Skin epidermis (tissue), 12 donors: ENCODE measurements around the gene C3AR1.
"Not testable (repeated sequence)": the region's sequence is repeated elsewhere in the genome, so short reads cannot be mapped to it uniquely, and the experiment has no call there.

Experiments
- H3K27ac ChIP-seq, 21 experiments: fragments of 200-600 bp; sonication (generic) in 11 of 21; one replicate each; pipeline ENCODE4 v1.5.0; 2020; ENCODE audit warnings: mild to moderate bottlenecking in 3 of 21, inconsistent platforms in 2 of 21, moderate library complexity in 2 of 21
- H3K4me3 ChIP-seq, 7 experiments: fragments of 200-600 bp; sonication (generic) in 2 of 7; one replicate each; pipeline ENCODE4 v1.5.0; 2020; ENCODE audit warnings: inconsistent platforms in 2 of 7, mild to moderate bottlenecking in 2 of 7, moderate library complexity in 1 of 7

C3AR1 gene

DNA sequence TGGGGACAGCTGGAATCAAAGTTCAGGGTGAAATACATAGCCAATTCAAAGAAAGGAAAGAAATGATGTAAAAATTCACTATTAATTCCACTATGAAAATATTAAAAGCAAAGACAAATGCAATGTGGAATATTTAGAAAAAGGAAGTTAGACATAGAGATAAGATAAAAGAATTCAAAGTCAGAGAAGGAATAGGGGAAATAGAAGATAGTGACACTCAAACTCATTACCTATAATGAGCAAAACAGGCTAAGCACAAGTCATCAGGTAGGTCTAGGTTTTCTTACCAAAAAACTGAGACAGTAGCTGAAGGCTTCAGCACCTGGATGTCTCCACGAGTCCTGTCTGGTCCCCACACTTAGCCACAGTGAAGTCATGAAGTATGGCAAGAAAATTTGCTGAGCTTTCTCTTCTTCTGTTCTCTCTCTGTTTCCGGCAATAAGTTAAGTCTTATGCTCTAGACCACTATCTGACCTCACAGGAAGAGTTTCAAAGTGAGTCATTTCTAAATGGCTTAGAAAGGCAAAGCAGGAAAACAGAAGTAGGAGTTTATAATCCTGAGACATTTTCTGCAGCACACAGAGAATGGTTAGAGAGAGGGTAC lies at the start of gene C3AR1:
C3AR1 (minus strand) TSS at position 369 of the 604 bp plus-strand sequence. CDS start 6,174 bp downstream, outside the sequence.
- peak within 1 kb of the TSS in 2 of 7 experiments; percentile 15 to 16 for H3K4me3 ChIP-seq
- peak within 1 kb of the TSS in 14 of 21 experiments; percentile 12 to 79 (median 52) for H3K27ac ChIP-seq

DNA sequence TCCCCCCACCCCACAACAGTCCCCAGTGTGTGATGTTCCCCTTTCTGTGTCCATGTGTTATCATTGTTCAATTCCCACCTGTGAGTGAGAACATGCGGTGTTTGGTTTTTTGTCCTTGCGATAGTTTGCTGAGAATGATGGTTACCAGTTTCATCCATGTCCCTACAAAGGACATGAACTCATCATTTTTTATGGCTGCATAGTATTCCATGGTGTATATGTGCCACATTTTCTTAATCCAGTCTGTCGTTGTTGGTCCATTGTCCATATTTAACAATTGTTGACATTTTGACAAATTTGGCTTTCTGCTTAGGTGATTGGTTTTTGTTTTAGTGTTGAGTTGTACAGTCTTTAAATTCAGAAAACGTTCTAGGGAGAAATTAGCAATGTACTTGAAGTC lies 47.0 kb upstream of the C3AR1 start:
- H3K27ac ChIP-seq, H3K4me3 ChIP-seq: not testable (repeated sequence)

DNA sequence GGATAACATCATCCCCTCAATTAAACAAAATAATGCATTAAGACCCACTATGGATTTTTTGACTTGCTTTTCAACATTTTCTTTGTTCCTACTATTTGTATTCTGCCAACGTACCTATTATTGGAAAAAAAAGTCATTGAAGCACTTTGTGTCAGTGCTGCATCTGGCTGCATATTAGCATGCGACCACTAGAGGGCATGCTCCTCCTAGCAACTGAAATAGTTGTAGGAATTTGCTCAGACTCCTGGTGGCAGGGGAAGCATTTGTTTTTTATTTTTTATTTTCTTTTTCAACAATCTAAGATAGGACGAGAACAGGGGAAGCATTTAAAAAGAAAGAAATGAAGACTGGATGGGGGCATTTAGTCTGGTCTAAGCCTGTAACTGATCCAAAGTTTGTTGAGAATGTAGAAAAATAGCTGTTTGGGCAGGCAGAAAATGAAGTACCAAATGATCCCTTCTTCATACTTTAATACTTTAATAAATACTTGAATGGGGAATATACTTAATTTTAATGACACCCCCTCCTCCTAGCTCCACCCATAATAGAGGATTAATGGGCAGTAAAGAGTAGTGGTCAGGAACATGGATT lies 42.7 kb upstream of the C3AR1 start:
- Histone ChIP-seq H3K4me3 (no peak overlapping the region), H3K27ac (peak overlapping the region in 1 of 21 experiments; percentile 18)

DNA sequence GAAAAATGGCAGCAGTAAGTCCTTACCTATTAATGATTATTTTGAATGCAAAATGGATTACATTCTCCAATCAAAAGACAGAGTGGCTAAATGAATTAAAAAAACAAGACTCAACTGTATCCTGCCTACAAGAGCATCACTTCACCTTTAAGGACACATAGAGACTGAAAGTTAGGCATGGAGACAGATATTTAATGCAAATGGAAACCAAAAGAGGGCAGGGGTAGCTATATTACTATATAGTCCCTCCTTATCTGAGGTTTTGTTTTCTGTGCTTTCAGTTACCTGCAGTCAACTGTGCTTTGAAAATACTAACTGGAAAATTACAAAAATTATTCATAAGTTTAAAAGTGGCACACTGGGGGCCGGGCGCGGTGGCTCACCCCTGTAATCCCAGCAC lies 33.1 kb upstream of the C3AR1 start:
- H3K27ac ChIP-seq: no peak overlapping the region
- H3K4me3 ChIP-seq: no peak overlapping the region

DNA sequence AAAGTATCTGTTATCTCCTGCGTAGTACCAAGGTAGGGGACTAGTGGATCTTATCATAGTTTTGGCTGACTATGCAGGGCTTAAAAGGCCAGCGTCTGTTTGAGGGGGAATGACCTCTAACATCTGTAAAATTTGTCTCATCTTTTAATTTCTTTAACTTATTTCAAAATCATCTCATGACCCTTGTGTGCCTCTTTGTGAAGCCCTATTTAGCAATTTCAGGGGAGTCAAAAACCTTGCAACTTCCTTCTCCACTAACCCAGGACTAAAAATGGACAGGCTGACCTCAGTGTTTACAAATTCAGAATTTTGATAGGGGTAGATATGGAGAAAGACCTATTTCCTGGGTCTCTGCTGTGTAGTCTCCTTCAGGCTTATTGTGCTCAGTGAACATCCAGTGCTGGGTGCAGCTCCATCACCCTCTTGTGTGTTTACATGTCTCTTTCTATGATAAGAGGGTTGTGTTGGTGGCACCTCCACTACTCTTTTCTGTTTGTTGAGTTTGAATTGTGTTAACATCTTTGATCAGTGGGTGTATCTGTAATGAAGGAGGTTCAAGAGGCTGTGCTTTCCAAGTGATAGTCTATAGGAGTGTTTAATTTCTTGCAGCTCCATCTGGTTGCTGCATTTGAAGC lies 30.2 kb upstream of the C3AR1 start:
- no peak overlapping the region for H3K27ac ChIP-seq
- no peak overlapping the region for H3K4me3 ChIP-seq

DNA sequence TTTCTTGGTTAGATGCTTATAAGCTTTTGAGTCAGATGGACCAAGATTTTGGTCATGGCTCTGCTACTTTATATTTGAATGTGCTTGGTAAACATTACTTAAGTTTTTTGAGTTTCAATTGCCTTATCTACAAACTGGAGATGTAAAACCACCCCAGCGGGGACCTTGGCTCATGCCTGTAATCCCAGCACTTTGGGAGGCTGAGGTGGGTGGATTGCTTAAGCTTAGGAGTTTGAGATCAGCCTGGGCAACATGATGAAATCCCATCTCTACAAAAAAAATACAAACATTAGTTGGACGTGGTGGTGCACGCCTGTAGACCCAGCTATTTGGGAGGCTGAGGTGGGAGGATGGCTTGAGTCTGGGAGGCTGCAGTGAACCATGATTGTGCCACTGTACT lies 27.1 kb upstream of the C3AR1 start:
- no peak overlapping the region for H3K4me3 ChIP-seq
- no peak overlapping the region for H3K27ac ChIP-seq

DNA sequence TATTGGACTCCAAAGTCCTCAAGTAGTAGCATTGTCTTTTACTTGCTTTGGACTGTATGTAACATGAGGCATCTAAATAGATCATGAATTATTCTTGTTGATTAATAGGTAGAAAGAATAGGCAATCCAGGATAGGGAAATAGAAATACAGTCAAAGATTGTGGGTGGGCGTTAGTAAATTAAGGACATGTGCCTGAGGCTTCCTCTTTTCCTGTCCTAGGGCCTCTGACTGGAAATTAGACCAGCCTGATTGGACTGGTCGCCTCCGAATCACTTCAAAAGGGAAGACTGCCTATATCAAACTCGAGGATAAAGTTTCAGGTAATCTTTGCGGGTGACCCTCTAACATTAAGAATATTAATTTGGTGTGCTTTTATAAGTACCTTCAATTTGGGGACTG lies 23.6 kb upstream of the C3AR1 start:
- Histone ChIP-seq H3K4me3 (no peak overlapping the region), H3K27ac (no peak overlapping the region)

DNA sequence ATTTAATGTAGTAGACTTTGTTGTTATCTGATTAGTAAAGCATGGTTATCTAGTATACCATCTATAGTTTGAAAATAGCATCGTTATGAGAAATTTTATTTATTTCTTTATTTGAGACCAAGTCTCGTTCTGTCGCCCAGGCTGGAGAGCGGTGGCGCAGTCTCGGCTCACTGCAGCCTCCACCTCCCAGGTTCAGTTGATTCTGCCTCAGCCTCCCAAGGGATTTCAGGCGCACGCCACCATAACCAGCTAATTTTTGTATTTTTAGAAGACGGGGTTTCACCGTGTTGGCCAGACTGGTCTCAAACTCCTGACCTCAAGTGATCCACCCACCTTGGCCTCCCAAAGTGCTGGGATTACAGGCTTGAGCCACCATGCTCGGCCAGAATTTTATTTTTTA lies 23.1 kb upstream of the C3AR1 start:
- not testable (repeated sequence) for H3K4me3 ChIP-seq
- H3K27ac ChIP-seq: peak overlapping the region in 1 of 21 experiments; percentile 10

DNA sequence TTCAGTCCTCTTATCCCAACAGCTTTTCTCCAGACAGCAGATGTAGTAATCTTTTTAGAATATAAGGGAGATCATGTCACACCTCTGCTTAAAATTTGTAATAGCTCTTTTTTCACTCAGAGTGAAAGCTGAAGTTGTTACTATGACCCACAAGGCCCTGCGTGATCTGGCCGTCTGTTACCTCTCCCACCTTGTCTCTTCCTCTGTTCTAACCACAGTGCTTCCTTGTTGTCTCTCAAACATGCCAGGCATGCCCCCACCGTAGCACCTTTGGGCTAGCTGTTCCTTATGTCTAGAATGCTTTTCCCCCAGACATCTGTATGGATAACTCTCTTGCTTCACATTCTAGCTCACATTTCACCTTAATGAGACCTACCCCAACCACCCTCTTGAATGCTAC lies 22.4 kb upstream of the C3AR1 start:
- Histone ChIP-seq H3K27ac (peak overlapping the region in 4 of 21 experiments; percentile 10 to 66 (median 22)), H3K4me3 (no peak overlapping the region)

DNA sequence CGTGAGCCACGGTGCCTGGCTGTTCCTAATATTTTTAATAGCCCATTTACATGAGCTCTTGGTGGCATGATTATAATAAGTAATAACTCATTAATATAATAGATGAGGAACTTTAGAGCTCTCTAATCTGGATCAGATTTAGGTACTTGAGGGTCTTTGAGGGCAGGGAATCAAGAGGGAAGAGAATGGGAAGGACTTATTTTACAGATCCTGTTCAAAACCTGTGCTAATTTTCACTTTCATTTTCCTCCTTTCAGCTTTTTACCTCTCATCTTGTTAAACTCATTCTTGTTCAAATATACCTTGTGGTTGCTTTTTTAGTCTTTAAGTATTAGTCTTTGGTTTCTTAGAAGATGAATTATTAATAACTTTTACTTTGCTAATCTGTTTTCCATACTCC lies 21.5 kb upstream of the C3AR1 start:
- Histone ChIP-seq H3K27ac (peak overlapping the region in 4 of 21 experiments; percentile 1 to 66 (median 14)), H3K4me3 (no peak overlapping the region)

DNA sequence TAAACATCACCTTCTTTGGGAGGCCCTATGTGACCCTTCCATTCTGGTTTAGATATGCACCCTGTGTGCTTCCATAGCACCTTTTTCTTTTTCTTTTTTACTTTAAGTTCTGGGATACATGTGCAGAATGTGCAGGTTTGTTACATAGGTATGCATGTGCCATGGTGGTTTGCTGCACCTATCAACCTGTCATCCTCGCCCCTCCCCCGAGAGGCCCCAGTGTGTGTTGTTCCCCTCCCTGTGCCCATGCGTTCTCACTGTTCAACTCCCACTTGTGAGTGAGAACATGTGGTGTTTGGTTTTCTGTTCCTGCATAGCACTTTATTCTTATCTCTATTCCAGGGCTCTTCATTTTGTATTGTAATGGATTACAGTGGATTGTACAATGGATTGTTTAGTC lies 18.2 kb upstream of the C3AR1 start:
- H3K4me3 ChIP-seq, H3K27ac ChIP-seq: not testable (repeated sequence)

DNA sequence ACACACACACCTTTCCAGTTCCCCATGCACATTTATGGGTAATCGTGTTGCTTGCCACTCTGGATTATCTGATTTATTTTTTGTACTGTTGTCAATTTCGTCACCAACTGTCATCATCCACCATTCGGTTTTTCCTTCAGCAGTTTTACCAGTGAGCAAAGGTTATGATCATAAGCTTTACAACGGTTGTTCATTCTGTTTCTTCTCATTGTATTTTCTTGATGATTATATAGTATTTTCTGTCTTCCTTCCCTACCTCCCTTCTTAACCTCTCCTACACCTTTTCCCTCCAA lies 16.6 kb upstream of the C3AR1 start:
- Histone ChIP-seq H3K4me3 (peak overlapping the region; percentile 68 to 95 (median 87)), H3K27ac (peak overlapping the region in 19 of 21 experiments; percentile 75 to 97 (median 90))

DNA sequence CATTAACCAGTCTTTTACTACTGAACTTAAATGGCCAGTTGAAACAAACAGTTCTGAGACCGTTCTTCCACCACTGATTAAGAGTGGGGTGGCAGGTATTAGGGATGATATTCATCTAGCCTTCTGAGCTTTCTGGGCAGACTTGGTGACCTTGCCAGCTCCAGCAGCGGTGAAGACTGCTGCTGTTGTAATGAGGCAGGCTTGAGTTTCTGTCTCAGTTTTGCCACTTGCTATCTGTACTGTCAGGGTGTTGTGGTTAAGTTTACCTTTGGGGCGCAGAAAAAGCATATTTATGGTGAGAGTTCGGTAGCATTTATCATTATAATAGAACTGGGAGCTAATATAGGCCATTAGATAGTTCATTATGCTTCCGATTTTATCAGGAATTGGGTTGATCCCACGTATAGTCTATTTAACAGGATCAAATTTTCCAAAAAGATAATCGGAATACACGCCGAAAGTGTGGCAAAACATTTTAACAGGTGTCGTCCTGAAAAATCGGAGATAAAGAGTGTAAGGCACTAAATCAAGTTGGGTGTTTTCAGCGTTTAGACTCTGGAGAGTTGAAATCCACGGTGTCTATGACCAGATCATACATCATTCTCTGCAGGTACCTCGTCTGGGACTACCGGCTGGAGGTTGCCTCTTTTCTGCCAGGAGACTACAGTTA lies 15.2 kb upstream of the C3AR1 start:
- peak overlapping the region; percentile 68 to 95 (median 87) for H3K4me3 ChIP-seq
- H3K27ac ChIP-seq: peak overlapping the region; percentile 62 to 97 (median 90)

DNA sequence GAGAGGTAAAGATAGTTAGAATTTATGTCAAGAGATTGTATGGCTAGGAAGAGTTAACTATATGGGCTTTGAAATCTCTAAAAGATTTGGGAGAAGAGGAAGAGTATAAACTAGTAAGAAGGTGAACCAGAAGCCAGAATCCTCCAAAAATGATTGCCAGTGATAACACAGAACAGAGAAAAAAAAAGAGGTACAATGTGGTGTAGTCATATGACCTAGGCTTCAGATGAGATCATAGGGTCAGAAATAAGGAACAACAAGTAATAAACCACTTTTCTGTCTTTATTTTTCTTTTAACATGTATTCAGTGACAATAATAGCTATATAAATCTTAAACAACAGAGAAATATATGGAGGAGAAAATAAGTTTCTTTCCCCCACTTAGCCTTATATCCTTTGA lies 14.0 kb upstream of the C3AR1 start:
- Histone ChIP-seq H3K27ac (peak overlapping the region in 2 of 21 experiments; percentile 1 to 92), H3K4me3 (no peak overlapping the region)

DNA sequence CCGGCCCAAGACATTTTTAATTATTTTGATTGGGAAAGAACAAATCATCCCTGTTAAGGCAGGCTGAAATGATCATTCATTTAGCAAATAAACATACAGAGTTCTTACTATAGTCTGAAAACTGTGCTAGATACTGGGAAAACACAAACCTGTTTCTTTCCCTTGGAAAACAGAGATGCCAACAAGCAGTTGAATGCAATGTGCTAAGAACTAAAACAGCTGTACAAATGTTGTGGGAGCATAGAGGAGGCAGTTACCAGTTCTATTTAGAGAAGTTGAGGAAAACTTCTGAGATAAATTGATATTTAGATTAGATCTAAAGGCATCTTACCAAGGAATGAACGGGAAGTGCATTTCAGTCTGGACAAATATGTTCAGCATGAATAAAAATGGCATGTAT lies 12.8 kb upstream of the C3AR1 start:
- Histone ChIP-seq H3K4me3 (no peak overlapping the region), H3K27ac (peak overlapping the region in 1 of 21 experiments; percentile 49)

DNA sequence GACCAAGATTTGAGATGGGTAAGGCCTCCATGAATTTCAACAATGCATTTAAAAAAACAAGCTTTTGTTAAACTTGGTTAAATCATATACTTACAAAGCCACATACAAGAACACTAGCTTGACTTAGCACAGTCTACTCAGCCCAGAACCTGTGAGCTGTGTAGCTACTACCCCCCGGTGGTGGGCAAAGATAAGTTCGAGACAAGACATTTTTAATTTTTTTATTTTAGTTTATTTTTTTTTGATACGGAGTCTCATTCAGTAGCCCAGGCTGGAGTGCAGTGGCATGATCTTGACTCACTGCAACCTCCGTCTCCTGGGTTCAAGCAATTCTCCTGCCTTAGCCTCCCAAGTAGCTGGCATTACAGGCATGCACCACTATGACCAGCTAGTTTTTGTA lies 12.2 kb upstream of the C3AR1 start:
- Histone ChIP-seq H3K27ac (peak overlapping the region in 1 of 21 experiments; percentile 49), H3K4me3 (no peak overlapping the region)

DNA sequence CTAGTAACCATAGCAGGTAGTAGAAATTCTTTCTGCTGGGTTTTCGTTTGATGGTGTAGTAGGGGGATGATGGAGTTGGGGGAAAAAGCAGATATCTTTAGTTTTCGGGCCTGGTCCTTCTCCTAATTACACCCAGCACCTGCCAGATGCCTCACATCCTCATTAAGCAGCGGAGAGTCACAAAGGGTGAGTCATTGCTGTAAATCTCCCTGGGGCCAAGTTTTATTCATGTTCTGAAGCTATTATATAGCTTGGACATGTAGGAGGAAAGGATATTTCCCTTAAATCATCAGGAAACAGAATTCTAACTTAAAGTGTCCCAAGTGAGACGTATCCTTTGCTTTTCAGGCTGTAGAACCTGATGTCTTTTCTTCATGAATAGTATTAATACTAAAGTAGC lies 11.0 kb upstream of the C3AR1 start:
- no peak overlapping the region for H3K27ac ChIP-seq
- no peak overlapping the region for H3K4me3 ChIP-seq

DNA sequence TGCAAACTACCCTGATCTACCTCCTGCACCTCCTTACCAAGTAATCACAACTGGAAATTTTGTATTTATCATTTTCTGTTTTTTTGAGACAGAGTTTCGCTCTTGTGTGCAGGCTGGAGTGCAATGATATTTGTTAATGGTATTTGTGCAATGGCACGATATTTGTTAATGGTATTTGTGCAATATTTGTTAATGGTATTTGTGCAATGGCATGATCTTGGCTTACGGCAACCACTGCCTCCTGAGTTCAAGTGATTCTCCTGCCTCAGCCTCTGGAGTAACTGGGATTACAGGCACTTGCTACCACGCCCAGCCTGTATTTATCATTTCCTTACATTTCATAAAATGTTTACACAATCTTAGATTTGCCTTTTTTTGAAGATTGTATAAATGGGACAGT lies 10.2 kb upstream of the C3AR1 start:
- no peak overlapping the region for H3K27ac ChIP-seq
- no peak overlapping the region for H3K4me3 ChIP-seq

DNA sequence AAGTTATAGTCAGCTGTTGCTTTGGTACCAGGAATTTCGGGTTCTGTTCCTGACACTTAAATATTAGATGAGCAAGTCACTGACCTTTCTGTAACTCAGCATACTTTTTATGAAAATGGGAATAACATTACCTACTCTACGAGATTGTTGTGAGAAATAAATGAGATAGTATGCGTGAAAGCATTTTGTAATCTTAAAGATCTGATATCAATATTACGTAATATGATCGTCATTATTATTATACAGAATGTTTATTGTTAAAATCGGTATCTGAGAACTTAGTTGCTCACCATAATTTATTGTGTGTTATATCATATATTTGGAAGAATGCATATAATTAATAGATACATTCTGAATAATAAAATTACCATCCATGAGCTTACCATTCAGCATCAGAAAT lies 9.8 kb upstream of the C3AR1 start:
- Histone ChIP-seq H3K27ac (no peak overlapping the region), H3K4me3 (no peak overlapping the region)

DNA sequence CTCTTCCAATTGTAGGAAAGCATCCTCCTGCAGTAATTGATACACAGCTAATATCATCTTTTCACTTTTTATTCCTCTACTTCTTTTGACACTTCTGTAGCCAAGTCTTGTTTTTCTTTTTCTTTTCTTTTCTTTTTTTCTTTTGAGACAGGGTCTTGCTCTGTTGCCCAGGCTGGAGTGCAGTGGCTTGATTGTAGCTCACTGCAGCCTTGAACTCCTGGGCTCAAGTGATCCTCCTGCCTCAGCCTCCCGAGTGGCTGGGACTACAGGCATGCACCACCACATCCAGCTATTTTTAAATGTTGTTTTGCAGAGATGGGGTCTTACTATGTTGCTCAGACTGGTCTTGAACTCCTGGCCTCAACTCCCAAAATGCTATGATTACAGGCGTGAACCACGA lies 5.7 kb upstream of the C3AR1 start:
- not testable (repeated sequence) for H3K4me3 ChIP-seq, H3K27ac ChIP-seq

DNA sequence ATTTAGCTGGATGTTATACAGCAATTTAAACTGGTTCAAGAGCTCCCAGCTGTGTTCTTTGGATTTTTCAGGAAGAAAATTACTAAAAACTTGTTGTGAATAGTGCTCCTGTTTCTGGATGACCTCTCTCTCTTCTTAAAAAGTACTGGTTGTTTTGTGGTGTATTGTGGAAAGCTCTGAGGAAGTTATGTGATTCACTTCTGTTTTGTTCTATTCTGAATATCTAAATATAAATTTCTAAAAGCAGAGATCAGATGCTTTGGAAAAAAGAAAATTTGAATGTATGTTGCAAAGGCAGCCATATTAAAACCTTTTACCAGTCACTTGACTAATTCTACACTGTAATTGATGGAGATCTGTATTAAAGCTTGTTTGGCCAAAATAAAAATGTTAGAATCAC lies 3.4 kb upstream of the C3AR1 start:
- Histone ChIP-seq H3K4me3 (no peak overlapping the region), H3K27ac (no peak overlapping the region)
